ENCODE measurements around the gene AOAH.

DNA sequence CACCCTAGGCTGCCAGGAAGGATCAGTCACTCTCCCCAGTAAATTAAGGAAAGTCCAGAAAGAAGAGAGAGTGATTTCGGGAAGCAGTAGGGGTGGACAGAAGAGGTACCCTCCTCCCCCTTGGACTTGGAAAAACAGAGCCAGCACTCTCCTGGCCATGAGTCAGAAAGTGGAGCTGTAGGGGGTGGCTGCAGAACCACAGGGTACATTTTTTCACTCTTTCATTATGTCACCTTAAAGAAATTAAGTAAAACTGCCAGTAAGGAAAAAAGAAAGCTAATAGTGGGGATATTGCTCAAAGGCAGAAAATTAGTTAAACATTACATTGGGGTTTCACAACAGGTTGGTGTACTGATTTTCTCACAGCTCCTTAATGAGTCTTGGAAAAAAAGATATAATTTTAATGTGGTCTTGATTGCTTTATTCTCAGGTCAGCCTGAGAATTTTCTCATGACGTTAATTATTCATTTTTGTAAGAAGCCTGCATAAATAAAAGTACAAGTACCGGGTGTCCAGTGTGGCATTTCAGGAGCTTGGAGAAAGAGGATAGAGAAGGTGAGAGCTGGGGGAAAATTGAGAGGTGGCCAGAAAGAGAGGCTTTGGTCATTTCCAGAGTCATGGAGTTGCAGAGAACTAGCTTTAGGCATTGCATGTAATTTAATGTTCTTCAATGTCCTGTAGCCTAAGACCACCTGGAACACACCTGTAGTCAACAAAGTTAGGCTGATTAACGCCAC is 23.2 kb upstream of the AOAH start:
- TF ChIP-seq, protein P1, sequence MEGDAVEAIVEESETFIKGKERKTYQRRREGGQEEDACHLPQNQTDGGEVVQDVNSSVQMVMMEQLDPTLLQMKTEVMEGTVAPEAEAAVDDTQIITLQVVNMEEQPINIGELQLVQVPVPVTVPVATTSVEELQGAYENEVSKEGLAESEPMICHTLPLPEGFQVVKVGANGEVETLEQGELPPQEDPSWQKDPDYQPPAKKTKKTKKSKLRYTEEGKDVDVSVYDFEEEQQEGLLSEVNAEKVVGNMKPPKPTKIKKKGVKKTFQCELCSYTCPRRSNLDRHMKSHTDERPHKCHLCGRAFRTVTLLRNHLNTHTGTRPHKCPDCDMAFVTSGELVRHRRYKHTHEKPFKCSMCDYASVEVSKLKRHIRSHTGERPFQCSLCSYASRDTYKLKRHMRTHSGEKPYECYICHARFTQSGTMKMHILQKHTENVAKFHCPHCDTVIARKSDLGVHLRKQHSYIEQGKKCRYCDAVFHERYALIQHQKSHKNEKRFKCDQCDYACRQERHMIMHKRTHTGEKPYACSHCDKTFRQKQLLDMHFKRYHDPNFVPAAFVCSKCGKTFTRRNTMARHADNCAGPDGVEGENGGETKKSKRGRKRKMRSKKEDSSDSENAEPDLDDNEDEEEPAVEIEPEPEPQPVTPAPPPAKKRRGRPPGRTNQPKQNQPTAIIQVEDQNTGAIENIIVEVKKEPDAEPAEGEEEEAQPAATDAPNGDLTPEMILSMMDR (IDR thresholded peaks at IDR 0.05) = no peak
- TF ChIP-seq POLR2A (IDR thresholded peaks at IDR 0.05) = no peak

Data from esophagus squamous epithelium (tissue), 4 donors.